Ishikawa (cell line): ENCODE measurements around the gene THADA.

ENCODE experiments used
- CEBPB ChIP-seq: IDR thresholded peaks from 2 replicates; pipeline ENCODE4 v1.6.1; 2012
- EGR1 ChIP-seq: IDR thresholded peaks from 2 replicates; pipeline ENCODE4 v1.6.1; 2012
- EP300 ChIP-seq: IDR thresholded peaks from 2 replicates; pipeline ENCODE4 v1.6.1; 2012; ENCODE audit warnings: borderline replicate concordance
- FOXM1 ChIP-seq: IDR thresholded peaks from 2 replicates; pipeline ENCODE4 v1.6.1; 2012; ENCODE audit warnings: low read depth, borderline replicate concordance
- RAD21 ChIP-seq: IDR thresholded peaks from 2 replicates; pipeline ENCODE4 v1.6.1; 2012; ENCODE audit warnings: low read depth
- TAF1 ChIP-seq: IDR thresholded peaks from 2 replicates; pipeline ENCODE4 v1.6.1; 2012; ENCODE audit warnings: low read depth, mild to moderate bottlenecking
- TF ChIP-seq, protein P1 (sequence below): IDR thresholded peaks from 2 replicates; pipeline ENCODE4 v1.6.1; 2012
- TF ChIP-seq, protein P2 (sequence below): IDR thresholded peaks from 2 replicates; pipeline ENCODE4 v1.6.1; 2012
- TF ChIP-seq, protein P3 (sequence below): IDR thresholded peaks from 2 replicates; pipeline ENCODE4 v1.6.1; 2012; ENCODE audit warnings: low read depth, mild to moderate bottlenecking

DNA sequence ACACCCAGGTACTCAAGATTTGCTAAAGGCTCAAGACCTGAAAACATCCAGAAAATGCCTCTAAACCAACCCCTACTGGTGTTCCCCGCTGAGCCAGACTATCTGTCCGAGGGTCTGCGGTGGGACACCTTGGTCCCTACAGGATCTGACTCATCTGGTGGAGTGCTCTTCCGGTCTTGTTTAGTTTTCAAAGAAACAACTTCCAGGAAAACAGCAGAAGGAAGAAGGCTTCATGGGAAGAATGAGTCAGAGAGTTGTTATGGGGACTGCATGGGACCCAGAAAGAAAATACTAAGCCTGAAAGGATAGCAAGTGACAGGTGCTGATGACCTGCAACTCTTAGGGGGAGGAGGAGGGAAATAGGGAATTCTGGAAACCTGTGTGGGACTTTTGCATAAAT lies 410.7 kb downstream of the THADA start:
- TF ChIP-seq EP300 (no peak), CEBPB (no peak), EGR1 (no peak), FOXM1 (no peak), TAF1 (no peak), RAD21 (no peak)
- TF ChIP-seq, protein P1, sequence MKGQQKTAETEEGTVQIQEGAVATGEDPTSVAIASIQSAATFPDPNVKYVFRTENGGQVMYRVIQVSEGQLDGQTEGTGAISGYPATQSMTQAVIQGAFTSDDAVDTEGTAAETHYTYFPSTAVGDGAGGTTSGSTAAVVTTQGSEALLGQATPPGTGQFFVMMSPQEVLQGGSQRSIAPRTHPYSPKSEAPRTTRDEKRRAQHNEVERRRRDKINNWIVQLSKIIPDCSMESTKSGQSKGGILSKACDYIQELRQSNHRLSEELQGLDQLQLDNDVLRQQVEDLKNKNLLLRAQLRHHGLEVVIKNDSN: no peak
- TF ChIP-seq, protein P2, sequence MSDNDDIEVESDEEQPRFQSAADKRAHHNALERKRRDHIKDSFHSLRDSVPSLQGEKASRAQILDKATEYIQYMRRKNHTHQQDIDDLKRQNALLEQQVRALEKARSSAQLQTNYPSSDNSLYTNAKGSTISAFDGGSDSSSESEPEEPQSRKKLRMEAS: no peak
- TF ChIP-seq, protein P3, sequence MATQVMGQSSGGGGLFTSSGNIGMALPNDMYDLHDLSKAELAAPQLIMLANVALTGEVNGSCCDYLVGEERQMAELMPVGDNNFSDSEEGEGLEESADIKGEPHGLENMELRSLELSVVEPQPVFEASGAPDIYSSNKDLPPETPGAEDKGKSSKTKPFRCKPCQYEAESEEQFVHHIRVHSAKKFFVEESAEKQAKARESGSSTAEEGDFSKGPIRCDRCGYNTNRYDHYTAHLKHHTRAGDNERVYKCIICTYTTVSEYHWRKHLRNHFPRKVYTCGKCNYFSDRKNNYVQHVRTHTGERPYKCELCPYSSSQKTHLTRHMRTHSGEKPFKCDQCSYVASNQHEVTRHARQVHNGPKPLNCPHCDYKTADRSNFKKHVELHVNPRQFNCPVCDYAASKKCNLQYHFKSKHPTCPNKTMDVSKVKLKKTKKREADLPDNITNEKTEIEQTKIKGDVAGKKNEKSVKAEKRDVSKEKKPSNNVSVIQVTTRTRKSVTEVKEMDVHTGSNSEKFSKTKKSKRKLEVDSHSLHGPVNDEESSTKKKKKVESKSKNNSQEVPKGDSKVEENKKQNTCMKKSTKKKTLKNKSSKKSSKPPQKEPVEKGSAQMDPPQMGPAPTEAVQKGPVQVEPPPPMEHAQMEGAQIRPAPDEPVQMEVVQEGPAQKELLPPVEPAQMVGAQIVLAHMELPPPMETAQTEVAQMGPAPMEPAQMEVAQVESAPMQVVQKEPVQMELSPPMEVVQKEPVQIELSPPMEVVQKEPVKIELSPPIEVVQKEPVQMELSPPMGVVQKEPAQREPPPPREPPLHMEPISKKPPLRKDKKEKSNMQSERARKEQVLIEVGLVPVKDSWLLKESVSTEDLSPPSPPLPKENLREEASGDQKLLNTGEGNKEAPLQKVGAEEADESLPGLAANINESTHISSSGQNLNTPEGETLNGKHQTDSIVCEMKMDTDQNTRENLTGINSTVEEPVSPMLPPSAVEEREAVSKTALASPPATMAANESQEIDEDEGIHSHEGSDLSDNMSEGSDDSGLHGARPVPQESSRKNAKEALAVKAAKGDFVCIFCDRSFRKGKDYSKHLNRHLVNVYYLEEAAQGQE: no peak
